Melanocyte of skin (primary cell): Measurements from ENCODE around the gene SNRK. TPM values are rescaled to one million over a fixed set of nuclear protein-coding genes. Genes with fewer than 3 reads are reported as not detected.

ENCODE experiments used
- total RNA-seq, 2 donors: library from RNA; depleted of rRNA; stranded (reverse); fragments of >200 nt; gene quantifications; 2 replicates each; pipeline ENCODE4 v1.2.3, GENCODE V29; 2012

Gene SNRK, protein sequence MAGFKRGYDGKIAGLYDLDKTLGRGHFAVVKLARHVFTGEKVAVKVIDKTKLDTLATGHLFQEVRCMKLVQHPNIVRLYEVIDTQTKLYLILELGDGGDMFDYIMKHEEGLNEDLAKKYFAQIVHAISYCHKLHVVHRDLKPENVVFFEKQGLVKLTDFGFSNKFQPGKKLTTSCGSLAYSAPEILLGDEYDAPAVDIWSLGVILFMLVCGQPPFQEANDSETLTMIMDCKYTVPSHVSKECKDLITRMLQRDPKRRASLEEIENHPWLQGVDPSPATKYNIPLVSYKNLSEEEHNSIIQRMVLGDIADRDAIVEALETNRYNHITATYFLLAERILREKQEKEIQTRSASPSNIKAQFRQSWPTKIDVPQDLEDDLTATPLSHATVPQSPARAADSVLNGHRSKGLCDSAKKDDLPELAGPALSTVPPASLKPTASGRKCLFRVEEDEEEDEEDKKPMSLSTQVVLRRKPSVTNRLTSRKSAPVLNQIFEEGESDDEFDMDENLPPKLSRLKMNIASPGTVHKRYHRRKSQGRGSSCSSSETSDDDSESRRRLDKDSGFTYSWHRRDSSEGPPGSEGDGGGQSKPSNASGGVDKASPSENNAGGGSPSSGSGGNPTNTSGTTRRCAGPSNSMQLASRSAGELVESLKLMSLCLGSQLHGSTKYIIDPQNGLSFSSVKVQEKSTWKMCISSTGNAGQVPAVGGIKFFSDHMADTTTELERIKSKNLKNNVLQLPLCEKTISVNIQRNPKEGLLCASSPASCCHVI
- total RNA-seq, result 10 to 100 TPM; 29.0 to 40.3 TPM

DNA sequence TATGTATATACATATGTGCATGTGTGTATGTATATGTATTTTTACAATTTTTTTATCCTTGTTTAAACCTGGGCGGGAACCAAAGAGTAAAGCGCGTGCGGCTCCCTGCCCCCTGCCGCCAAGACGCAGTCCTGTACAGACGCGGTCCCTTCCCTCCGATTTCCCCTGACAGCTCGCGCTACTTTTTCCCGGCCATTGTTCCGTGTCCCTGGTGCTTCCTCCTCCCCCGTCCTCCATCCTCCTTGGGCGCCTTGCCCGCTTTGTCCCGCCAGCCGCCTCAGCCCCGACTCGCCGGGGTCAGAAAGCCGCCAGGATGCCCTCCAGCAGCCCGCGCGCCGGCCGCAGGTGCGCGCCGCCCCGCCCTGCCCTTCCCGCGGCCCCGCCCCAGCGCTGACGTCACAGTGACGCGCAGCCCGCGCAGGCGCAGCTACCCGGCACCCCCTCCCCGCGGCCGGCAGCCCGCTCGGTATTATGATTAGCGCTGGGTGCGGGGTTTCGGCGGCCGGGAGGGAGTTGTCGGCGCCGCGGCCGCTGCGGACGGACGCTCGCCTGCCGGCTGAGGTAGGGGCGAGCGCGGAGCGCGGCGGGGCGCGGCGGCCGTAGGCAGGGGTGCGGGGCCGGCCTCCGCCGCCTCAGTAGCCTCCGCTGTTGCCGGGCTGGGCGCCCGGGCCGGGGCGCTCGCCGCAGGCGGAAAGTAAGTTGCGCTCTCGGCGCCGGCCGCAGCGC, at the start of gene SNRK:
SNRK (plus strand) TSS at position 426 of the 726 bp plus-strand sequence. CDS start 16,664 bp downstream, outside the sequence.

Other genes with a start within 250 kb of the SNRK start
- 10 to 100 TPM; 14.1 to 17.3 TPM for gene POMGNT2, start 180.5 kb upstream of the SNRK start, total RNA-seq